ENCODE measurements around the gene PLAGL1. TPM values are rescaled to one million over a fixed set of nuclear protein-coding genes. Genes with fewer than 3 reads are reported as not detected.

Gene PLAGL1
- total and polyA plus RNA-seq, 2 of the 8 experiments (the other 6 are each of a cell fraction or from before 2014, with no cell fraction given): 0.94 to 1.1 TPM

- Histone ChIP-seq H3K4me2 (ENCODE audit: insufficient read depth in 1 of 2, low read depth in 2 of 2, low read length in 2 of 2) (no peak overlapping the region), H2BK5ac (ENCODE audit: low read depth, low read length) (no peak overlapping the region), H3K9me3 (ENCODE audit: insufficient read depth in 2 of 2, low read depth in 1 of 2, low read length in 1 of 2) (no peaks in the 10 kb centered on the region), H3K23ac (ENCODE audit: insufficient read length) (no peak overlapping the region), H3K4me3 (ENCODE audit: extremely low read depth in 1 of 4, insufficient read depth in 2 of 4, low read depth in 3 of 4, low read length in 4 of 4) (no peak overlapping the region), H2BK20ac (ENCODE audit: low read length) (no peak overlapping the region), H2BK12ac (ENCODE audit: low read depth, low read length) (no peak overlapping the region), H3K23me2 (ENCODE audit: low read depth, low read length) (no peaks in the 10 kb centered on the region), H3K27me3 (replicated peaks in 1 of 4; ENCODE audit: control insufficient read depth in 3 of 4, extremely low read depth in 1 of 4, insufficient read depth in 3 of 4, low read length in 3 of 4) (no peaks in the 10 kb centered on the region), H3K14ac (ENCODE audit: insufficient read length) (no peak overlapping the region), H3K56ac (replicated peaks; ENCODE audit: insufficient read length, low read depth, low read length) (no peak overlapping the region), H3K79me1 (ENCODE audit: low read depth, low read length) (no peaks in the 10 kb centered on the region), H3K36me3 (ENCODE audit: control insufficient read depth in 2 of 4, insufficient read depth in 4 of 4, low read length in 3 of 4) (no peaks in the 10 kb centered on the region), H2AK5ac (ENCODE audit: low read depth, low read length) (no peak overlapping the region), H3K27ac (ENCODE audit: low read depth, low read length) (no peak overlapping the region), H3K4ac (replicated peaks; ENCODE audit: insufficient read length, low read depth, low read length) (no peak overlapping the region), H4K8ac (ENCODE audit: extremely low read depth, insufficient read depth, low read length) (no peak overlapping the region), H4K5ac (ENCODE audit: insufficient read length, low read depth, low read length) (no peak overlapping the region), H3K9ac (replicated peaks in 1 of 4; ENCODE audit: extremely low read depth in 1 of 4, low read depth in 3 of 4, low read length in 3 of 4) (no peak overlapping the region), H4K20me1 (replicated peaks in 1 of 2; ENCODE audit: control insufficient read depth in 1 of 2, insufficient read depth in 2 of 2, low read length in 2 of 2) (no peaks in the 10 kb centered on the region), H2BK120ac (replicated peaks; ENCODE audit: low read depth, low read length) (no peak overlapping the region), H4K91ac (replicated peaks; ENCODE audit: insufficient read length, low read length) (no peak overlapping the region), H3K79me2 (ENCODE audit: control insufficient read depth in 1 of 2, insufficient read depth in 2 of 2, low read length in 2 of 2) (no peaks in the 10 kb centered on the region), H3K18ac (ENCODE audit: extremely low read depth, low read length) (no peak overlapping the region), H2AFZ (ENCODE audit: low read length) (no peak overlapping the region), H2BK15ac (ENCODE audit: low read length) (no peak overlapping the region), H3K4me1 (replicated peaks in 1 of 4; ENCODE audit: control insufficient read depth in 3 of 4, insufficient read depth in 4 of 4, low read length in 3 of 4) (no peaks in the 10 kb centered on the region)
- 84% methylated on average over 7 of the region's 7 CpGs; no CpG with 5 or more reads in 1 of the 2 experiments for WGBS, 2 experiments (ENCODE audit: extremely low coverage in 1 of 2, insufficient coverage in 1 of 2, insufficient read length in 1 of 2, insufficient replicate concordance in 2 of 2, low coverage in 1 of 2, low lambda C conversion rate in 2 of 2, missing lambda C conversion rate in 1 of 2)
- POLR2A ChIA-PET (ENCODE audit: partially characterized antibody): no interaction called here
- DNase-seq (ENCODE audit: low read depth in 1 of 2, low spot score in 2 of 2) (no peak), FAIRE-seq (no peak)
- CTCF ChIA-PET (ENCODE audit: partially characterized antibody): interaction anchor here (0.6 to 2.5 kb wide), 6 partner anchors 7 to 162 kb away, joined by 3 to 12 read pairs (median 3); no protein-coding TSS in a partner anchor
These were observed 14.0 kb downstream of the PLAGL1 start for GRCh38 chr6:143993965-143994646.
